HG03175 (cell line): Measurements from ENCODE around the gene KLF12.
A peak's percentile ranks its signal among the peaks of the same experiment; 100 is the strongest.

Source experiments
- ATAC-seq: cut with Tn5 transposase; IDR thresholded peaks from one replicate; pipeline ENCODE4 v1.9.1; 2021; ENCODE audit warnings: mild to moderate bottlenecking, moderate library complexity; ENCODE audit not compliant: unreplicated experiment

Gene KLF12

GRCh38 chr13:74135326-74136083, 1.3 kb upstream of the KLF12 start:
- ATAC-seq, result peak; percentile 44

- peak; percentile 24 for ATAC-seq
Measured at GRCh38 chr13:74134777-74135325, 647 bp upstream of the KLF12 start.

- ATAC-seq, result peak; percentile 43
Measured at GRCh38 chr13:74133657-74134201, 475 bp downstream of the KLF12 start.

GRCh38 chr13:74132776-74133656, 1.2 kb downstream of the KLF12 start:
- ATAC-seq, result no peak

- ATAC-seq, result no peak
Measured at GRCh38 chr13:74132152-74132775, 1.9 kb downstream of the KLF12 start.

GRCh38 chr13:74131227-74131626, 3.0 kb downstream of the KLF12 start:
- no peak for ATAC-seq

- ATAC-seq, result no peak
Measured at GRCh38 chr13:74129500-74130191, 4.6 kb downstream of the KLF12 start.

- ATAC-seq, result no peak
Measured at GRCh38 chr13:74128156-74128767, 5.9 kb downstream of the KLF12 start.

- ATAC-seq, result no peak
Measured at GRCh38 chr13:74118328-74118727, 15.9 kb downstream of the KLF12 start.

GRCh38 chr13:74117207-74117705, 16.9 kb downstream of the KLF12 start:
- ATAC-seq, result no peak

- ATAC-seq, result no peak
Measured at GRCh38 chr13:74115133-74115532, 19.1 kb downstream of the KLF12 start.

GRCh38 chr13:74114641-74115040, 19.6 kb downstream of the KLF12 start:
- no peak for ATAC-seq

GRCh38 chr13:74114202-74114601, 20.0 kb downstream of the KLF12 start:
- no peak for ATAC-seq

GRCh38 chr13:74111901-74112824, 22.0 kb downstream of the KLF12 start:
- ATAC-seq, result no peak

GRCh38 chr13:74111399-74111798, 22.8 kb downstream of the KLF12 start:
- ATAC-seq, result peak; percentile 62

- ATAC-seq, result no peak
Measured at GRCh38 chr13:74110053-74110452, 24.2 kb downstream of the KLF12 start.

GRCh38 chr13:74107598-74107997, 26.6 kb downstream of the KLF12 start:
- no peak for ATAC-seq

GRCh38 chr13:74105871-74106270, 28.3 kb downstream of the KLF12 start:
- ATAC-seq, result no peak
